AML-193 (cell line): Measurements from ENCODE around the gene GLDC.

Experiments
- DNase-seq, 2 experiments: peaks; one replicate each; lab custom pipeline; 2025; lab: John Stamatoyannopoulos, UW

The GLDC gene

DNA sequence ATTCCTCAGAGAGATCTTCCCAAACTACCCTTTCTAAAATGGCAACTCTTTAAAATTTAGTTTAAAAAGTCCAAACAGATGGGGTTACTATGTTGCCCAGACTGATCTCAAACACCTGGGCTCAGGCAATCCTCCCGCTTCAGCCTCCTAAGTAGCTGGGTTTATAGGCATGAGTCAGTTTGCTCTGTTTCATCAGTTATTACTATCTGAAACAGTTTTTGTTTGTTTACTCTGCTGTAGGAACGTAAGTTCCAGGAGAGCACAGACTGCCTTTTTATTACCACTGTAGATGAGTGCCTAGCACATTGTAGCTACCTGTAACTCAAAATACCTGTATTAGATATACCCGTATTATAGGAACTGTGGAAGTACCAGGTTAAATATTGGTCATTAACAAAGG is 143.1 kb downstream of the GLDC start:
- no peak for DNase-seq

DNA sequence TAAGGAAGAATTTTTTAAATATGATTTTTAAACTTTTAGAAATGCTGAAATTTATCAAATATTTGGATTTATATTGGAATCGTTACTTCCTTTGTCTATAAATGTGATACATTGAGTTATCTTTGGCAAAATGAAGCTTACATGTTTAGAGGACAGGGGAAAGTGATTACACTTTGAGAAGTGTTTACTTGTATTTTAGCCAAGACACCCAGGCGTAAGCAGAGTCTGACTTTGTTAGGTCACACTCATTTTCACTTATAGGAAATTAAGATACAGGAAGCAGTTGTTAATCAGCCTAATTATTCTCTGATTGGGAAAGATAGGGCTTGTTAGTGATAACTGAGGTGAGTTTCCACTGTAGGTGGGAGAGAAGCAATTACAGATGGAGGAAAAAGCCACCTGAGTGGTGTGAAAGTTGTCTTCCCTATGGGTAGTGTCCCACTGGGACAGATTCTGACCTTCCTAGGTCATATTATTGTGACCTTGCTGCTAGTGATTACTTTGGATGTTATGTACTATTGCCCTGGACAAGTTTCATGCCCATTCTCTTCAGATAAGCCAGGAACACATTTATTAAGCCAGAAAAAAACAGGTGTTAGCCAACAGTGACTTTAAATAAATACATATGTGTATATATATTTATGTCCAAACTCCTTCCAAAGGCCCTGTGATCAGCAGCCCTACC is 143.9 kb downstream of the GLDC start:
- DNase-seq: no peak

DNA sequence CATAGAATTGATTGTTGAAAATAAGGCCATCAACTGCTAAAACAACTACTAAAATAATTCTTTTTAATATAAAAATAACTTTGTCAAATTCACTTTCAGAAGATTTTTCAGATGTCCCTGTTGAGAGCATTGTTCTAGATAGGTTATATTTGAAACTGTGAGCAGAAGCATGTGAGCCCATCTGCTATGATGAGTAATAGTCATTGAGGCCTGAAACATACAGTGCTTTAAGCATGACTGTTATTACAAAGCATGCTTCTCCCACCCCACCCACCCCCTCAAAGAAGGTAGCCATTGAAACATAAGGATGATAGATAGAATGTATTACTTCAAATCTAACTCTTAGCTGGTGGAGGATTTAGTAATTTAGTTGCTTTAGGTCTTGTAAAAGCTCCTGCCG is 146.5 kb downstream of the GLDC start:
- no peak for DNase-seq

DNA sequence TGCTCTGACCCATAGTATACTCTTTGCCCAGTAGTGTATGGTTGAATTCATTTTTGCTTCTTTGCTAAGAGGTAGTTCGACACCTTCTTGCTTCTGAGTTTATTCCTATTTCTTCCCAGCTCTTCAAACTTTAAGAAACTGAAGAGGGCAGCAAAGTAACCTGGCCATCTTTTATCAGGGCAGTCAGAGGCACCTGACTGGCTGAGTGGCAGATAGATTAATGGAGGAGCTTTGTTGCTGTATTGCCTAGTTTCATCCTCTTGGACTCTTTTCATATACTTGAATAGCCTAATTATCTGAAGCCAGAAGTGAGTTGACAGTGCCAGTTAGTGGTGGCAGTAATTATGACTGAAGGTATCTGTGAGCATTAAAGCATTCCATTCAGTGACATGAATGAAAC is 150.1 kb downstream of the GLDC start:
- no peak for DNase-seq

DNA sequence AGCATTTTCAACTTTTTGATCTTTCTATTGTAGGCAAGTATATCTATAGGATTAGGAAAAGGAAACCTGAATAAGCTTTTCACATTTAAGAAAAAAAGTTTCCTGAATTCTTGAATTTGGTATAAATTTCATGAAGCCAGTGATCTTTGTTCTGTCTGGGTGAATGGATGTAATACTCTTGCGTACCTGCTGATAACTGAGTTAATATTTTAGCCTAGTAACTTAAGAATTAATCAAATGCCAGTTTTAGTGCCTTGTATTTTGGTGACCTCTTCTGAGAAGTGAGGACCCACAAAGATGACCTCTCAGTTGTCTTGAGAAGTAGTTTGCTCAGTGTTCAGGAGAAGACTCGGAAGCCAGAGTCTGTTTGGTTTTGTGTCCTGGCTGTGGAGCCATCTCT is 154.7 kb downstream of the GLDC start:
- no peak for DNase-seq

DNA sequence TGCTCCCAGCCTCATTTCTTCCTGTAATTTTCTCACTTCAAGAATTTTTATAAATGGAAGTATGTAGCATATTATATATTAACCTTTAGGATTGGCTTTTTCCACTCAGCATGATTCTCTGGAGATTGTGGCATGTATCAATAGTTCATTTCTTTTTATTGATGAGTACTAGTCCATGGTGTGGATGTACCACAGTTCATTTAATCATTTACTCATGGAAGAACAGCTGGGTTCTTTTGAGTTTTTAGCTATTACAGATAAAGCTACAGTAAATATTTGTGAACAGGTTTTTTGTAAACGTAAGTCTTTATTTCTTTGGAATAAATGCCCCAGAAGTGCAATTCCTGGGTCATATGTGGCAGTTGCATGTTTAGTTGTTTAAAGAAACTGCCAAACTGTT is 156.4 kb downstream of the GLDC start:
- DNase-seq: no peak

DNA sequence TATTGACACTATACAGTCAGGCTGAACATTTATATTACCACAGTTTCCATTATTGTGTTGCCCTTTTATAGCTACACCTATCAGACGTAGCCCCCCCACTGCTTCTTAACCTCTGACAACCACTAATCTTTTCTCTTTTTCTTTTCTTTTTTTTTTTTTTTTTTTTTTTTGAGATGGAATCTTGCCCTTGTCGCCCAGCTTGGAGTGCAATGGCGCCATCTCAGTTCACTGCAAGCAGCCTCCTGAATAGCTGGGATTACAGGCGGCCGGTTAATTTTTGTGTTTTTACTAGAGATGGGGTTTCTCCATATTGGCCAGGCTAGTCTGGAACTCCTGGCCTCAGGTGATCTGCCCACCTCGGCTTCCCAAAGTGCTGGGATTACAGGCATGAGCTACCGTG is 157.1 kb downstream of the GLDC start:
- DNase-seq: no peak

DNA sequence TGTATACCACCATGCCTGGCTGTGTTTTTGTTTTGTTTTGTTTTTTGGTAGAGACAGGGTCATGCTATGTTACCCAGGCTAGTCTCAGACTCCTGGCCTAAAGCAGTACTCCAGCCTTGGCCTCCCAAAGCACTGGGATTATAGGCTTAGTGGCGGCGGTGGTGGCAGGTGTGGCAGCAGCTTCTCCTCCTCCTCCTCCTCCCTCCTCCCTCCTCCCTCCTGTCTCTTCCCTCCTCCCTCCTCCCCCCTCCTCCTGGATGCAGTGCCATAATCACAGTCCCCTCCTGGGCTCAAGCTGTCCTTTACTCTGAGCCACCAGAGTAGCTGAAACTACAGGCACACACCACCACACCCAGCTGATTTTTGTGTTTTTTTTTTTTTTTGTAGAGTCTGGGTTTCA is 161.3 kb downstream of the GLDC start:
- DNase-seq: no peak
